ENCODE data around the gene CD63. TPM values are rescaled to one million over a fixed set of nuclear protein-coding genes. Genes with fewer than 3 reads are reported as not detected.

The CD63 gene
- total and polyA plus RNA-seq, 9 of the 15 experiments (the other 6 are each of a cell fraction or from before 2014, with no cell fraction given): 313 to 735 (median 433) TPM

DNA sequence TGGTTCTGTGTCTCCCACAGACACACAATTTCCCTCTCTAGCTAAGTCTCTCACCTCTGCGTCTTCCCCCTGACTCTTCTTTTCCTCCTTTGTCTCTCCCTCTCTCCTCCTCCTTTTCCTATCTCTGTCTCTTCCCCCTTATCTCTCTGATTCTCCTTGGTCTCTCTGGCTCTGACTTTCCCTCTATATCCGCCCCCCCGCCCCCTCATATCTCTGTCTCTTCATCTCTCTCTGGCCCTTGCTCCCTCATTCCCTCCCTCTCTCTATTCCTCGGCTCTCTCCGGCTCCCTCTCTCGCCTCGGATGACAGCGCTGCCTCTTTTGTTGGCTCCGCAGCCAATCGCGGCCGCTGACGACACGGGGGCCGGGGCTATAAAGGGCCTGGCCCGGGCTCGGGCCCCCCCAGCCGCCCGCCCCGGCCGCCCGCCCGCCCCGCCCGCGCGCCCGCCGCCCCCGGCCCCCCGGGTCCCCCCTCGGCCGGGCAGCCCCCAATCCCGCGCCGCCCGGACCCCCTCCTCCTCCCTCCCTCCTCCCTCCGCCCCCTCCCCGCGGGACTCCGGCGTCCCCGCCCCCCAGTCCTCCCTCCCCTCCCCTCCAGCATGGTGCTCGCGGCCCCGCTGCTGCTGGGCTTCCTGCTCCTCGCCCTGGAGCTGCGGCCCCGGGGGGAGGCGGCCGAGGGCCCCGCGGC is 14.1 kb upstream of the CD63 start, which contains the start of gene GDF11 (continued):
- TF ChIP-seq CREB1 (IDR thresholded peaks at IDR 0.05) (0 out of 2 replicates have a peak, but pooled peaks have one; percentile 43), CREB1 (CRISPR knock-in tag; IDR thresholded peaks at IDR 0.05) (0 out of 2 replicates have a peak, but pooled peaks have one; percentile 52), SMARCC2 (IDR thresholded peaks at IDR 0.05; ENCODE audit: low read depth) (peak; percentile 62; the same call in 1 of the 2 replicates), JUND (IDR thresholded peaks at IDR 0.05; ENCODE audit: borderline replicate concordance, low read depth, low read length) (peak; percentile 32), JUND (tag; IDR thresholded peaks at IDR 0.05; ENCODE audit: borderline replicate concordance, low read depth, low read length) (no peak; the same call in 2 of the 3 replicates), GTF2F1 (IDR thresholded peaks at IDR 0.05; ENCODE audit: low read depth, low read length) (no peak), TAF1 (IDR thresholded peaks at IDR 0.05; ENCODE audit: control insufficient read depth, extremely low read depth, insufficient read depth, low read length, severe bottlenecking) (peak; percentile 70), HDAC2 (IDR thresholded peaks at IDR 0.05) (peak; percentile 92), HSF4 (CRISPR knock-in tag; IDR thresholded peaks at IDR 0.05; ENCODE audit: borderline replicate concordance) (no peak), ATF1 (CRISPR knock-in tag; IDR thresholded peaks at IDR 0.05) (no peak), ATF1 (tag; IDR thresholded peaks at IDR 0.05) (peak; percentile 30), PHF21A (IDR thresholded peaks at IDR 0.05; ENCODE audit: borderline replicate concordance, low read depth) (peak; percentile 66; the same call in 1 of the 2 replicates), OTX1 (CRISPR knock-in tag; IDR thresholded peaks at IDR 0.05) (peak; percentile 97), EP300 (IDR thresholded peaks at IDR 0.05; ENCODE audit: low read length) (peak; percentile 32; the same call in 1 of the 2 replicates), HNRNPUL1 (IDR thresholded peaks at IDR 0.05; ENCODE audit: low read length) (no peak), MCM7 (IDR thresholded peaks at IDR 0.05) (peak; percentile 43 to 62; a peak in 1 of 4 replicates), NFRKB (IDR thresholded peaks at IDR 0.05; ENCODE audit: low read depth) (peak; percentile 67; the same call in 1 of the 2 replicates), HDGF (IDR thresholded peaks at IDR 0.05) (peak; percentile 90), DNMT1 (IDR thresholded peaks at IDR 0.05) (peak; percentile 99), PHB (CRISPR knock-in tag; IDR thresholded peaks at IDR 0.05) (no peak), ZNF445 (CRISPR knock-in tag; IDR thresholded peaks at IDR 0.05; ENCODE audit: low read depth) (no peak), SAFB2 (IDR thresholded peaks at IDR 0.05; ENCODE audit: borderline replicate concordance, low read depth, low read length, severe bottlenecking) (no peak), RCOR1 (IDR thresholded peaks at IDR 0.05; ENCODE audit: borderline replicate concordance in 1 of 2, low read depth in 2 of 2, low read length in 2 of 2) (peak in 1 of 2 experiments; percentile 82; a peak in 2 of 4 replicates), ZSCAN32 (CRISPR knock-in tag; IDR thresholded peaks at IDR 0.05) (0 out of 2 replicates have a peak, but pooled peaks have one; percentile 22)
- TF ChIP-seq, protein P1, sequence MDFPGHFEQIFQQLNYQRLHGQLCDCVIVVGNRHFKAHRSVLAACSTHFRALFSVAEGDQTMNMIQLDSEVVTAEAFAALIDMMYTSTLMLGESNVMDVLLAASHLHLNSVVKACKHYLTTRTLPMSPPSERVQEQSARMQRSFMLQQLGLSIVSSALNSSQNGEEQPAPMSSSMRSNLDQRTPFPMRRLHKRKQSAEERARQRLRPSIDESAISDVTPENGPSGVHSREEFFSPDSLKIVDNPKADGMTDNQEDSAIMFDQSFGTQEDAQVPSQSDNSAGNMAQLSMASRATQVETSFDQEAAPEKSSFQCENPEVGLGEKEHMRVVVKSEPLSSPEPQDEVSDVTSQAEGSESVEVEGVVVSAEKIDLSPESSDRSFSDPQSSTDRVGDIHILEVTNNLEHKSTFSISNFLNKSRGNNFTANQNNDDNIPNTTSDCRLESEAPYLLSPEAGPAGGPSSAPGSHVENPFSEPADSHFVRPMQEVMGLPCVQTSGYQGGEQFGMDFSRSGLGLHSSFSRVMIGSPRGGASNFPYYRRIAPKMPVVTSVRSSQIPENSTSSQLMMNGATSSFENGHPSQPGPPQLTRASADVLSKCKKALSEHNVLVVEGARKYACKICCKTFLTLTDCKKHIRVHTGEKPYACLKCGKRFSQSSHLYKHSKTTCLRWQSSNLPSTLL (IDR thresholded peaks at IDR 0.05): peak; percentile 79
- TF ChIP-seq, protein P2, sequence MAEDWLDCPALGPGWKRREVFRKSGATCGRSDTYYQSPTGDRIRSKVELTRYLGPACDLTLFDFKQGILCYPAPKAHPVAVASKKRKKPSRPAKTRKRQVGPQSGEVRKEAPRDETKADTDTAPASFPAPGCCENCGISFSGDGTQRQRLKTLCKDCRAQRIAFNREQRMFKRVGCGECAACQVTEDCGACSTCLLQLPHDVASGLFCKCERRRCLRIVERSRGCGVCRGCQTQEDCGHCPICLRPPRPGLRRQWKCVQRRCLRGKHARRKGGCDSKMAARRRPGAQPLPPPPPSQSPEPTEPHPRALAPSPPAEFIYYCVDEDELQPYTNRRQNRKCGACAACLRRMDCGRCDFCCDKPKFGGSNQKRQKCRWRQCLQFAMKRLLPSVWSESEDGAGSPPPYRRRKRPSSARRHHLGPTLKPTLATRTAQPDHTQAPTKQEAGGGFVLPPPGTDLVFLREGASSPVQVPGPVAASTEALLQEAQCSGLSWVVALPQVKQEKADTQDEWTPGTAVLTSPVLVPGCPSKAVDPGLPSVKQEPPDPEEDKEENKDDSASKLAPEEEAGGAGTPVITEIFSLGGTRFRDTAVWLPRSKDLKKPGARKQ (CRISPR knock-in tag; IDR thresholded peaks at IDR 0.05): no peak

All from K562 (cell line).